ENCODE data around the gene ANO6. TPM values are rescaled to one million over a fixed set of nuclear protein-coding genes. Genes with fewer than 3 reads are reported as not detected.
A peak's percentile ranks its signal among the peaks of the same experiment; 100 is the strongest.

Gene ANO6
- total and polyA plus RNA-seq, 2 donors (not counting 1 experiment from before 2014, with no cell fraction given) = 6.6 to 19.5 TPM

GRCh38 chr12:45204757-45205156 lies 11.1 kb upstream of the ANO6 start:
- no peak overlapping the region for H3K27ac ChIP-seq (ENCODE audit: low read length in 2 of 2)
- peaks cover 0 to 4% (median 0%) of the 10 kb centered on the region in 3 donors for H3K9me3 ChIP-seq (ENCODE audit: control extremely low read depth in 1 of 3, control insufficient read depth in 2 of 3, insufficient read depth in 1 of 3, low read length in 2 of 3)
- POLR2A ChIA-PET = no interaction called here
- DNase-seq (no peak), ATAC-seq (ENCODE audit: low read depth) (no peak)
- H3K4me2 ChIP-seq (replicated peaks; ENCODE audit: low read depth, low read length, poor library complexity, severe bottlenecking) = no peak overlapping the region
- H3K4me1 ChIP-seq (ENCODE audit: control insufficient read depth in 2 of 2, insufficient read depth in 2 of 2, low read length in 2 of 2) = peaks cover 19 to 21% of the 10 kb centered on the region in 2 donors
- no peaks in the 10 kb centered on the region for H3K9me3 Mint-ChIP-seq (ENCODE audit: insufficient read depth)
- no peak overlapping the region for H3K4me3 Mint-ChIP-seq
- H3K4me3 ChIP-seq (ENCODE audit: control extremely low read depth in 1 of 5, extremely low read depth in 1 of 5, insufficient read depth in 1 of 5, low read depth in 2 of 5, low read length in 4 of 5) = no peak overlapping the region
- no peak overlapping the region for H2AFZ ChIP-seq (ENCODE audit: insufficient read depth, low read depth, low read length, poor library complexity, severe bottlenecking)
- no peaks in the 10 kb centered on the region for H3K27me3 ChIP-seq (replicated peaks in 1 of 4; ENCODE audit: control extremely low read depth in 1 of 4, control insufficient read depth in 3 of 4, insufficient read depth in 4 of 4, low read length in 3 of 4)
- no peaks in the 10 kb centered on the region for H3K27me3 Mint-ChIP-seq
- no peaks in the 10 kb centered on the region for H3K79me2 ChIP-seq (ENCODE audit: control insufficient read depth, insufficient read depth, low read length)
- WGBS (ENCODE audit: insufficient coverage) = 80% methylated on average over 1 of the region's 3 CpGs
- intact Hi-C loops (cut with micrococcal nuclease) = no loop called here
- CTCF ChIA-PET = no interaction called here
- no peak for TF ChIP-seq EZH2 (IDR thresholded peaks at IDR 0.05; ENCODE audit: borderline replicate concordance, insufficient read depth, low read depth, low read length, poor library complexity, severe bottlenecking)
- TF ChIP-seq, protein P1, sequence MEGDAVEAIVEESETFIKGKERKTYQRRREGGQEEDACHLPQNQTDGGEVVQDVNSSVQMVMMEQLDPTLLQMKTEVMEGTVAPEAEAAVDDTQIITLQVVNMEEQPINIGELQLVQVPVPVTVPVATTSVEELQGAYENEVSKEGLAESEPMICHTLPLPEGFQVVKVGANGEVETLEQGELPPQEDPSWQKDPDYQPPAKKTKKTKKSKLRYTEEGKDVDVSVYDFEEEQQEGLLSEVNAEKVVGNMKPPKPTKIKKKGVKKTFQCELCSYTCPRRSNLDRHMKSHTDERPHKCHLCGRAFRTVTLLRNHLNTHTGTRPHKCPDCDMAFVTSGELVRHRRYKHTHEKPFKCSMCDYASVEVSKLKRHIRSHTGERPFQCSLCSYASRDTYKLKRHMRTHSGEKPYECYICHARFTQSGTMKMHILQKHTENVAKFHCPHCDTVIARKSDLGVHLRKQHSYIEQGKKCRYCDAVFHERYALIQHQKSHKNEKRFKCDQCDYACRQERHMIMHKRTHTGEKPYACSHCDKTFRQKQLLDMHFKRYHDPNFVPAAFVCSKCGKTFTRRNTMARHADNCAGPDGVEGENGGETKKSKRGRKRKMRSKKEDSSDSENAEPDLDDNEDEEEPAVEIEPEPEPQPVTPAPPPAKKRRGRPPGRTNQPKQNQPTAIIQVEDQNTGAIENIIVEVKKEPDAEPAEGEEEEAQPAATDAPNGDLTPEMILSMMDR (IDR thresholded peaks at IDR 0.05) = no peak
- peaks cover 14% of the 10 kb centered on the region for H3K4me1 Mint-ChIP-seq
- no peaks in the 10 kb centered on the region for H4K20me1 ChIP-seq (ENCODE audit: control insufficient read depth, insufficient read depth, low read length, poor library complexity, severe bottlenecking)
- no peak overlapping the region for H3K9ac ChIP-seq (ENCODE audit: low read length)
- no peaks in the 10 kb centered on the region for H3K36me3 ChIP-seq (replicated peaks in 1 of 2; ENCODE audit: control extremely low read depth in 1 of 2, control insufficient read depth in 1 of 2, extremely low read depth in 1 of 2, insufficient read depth in 2 of 2, low read length in 1 of 2)
- H3K27ac Mint-ChIP-seq = no peak overlapping the region

GRCh38 chr12:45205165-45205825 lies 10.6 kb upstream of the ANO6 start:
- H3K27me3 Mint-ChIP-seq = no peaks in the 10 kb centered on the region
- Histone ChIP-seq H3K79me2 (ENCODE audit: control insufficient read depth, insufficient read depth, low read length) (peaks cover 2% of the 10 kb centered on the region), H3K4me2 (replicated peaks; ENCODE audit: low read depth, low read length, poor library complexity, severe bottlenecking) (peak overlapping the region; percentile 43), H2AFZ (ENCODE audit: insufficient read depth, low read depth, low read length, poor library complexity, severe bottlenecking) (no peak overlapping the region), H3K4me3 (ENCODE audit: control extremely low read depth in 1 of 5, extremely low read depth in 1 of 5, insufficient read depth in 1 of 5, low read depth in 2 of 5, low read length in 4 of 5) (no peak overlapping the region), H3K36me3 (replicated peaks in 1 of 2; ENCODE audit: control extremely low read depth in 1 of 2, control insufficient read depth in 1 of 2, extremely low read depth in 1 of 2, insufficient read depth in 2 of 2, low read length in 1 of 2) (no peaks in the 10 kb centered on the region), H3K9me3 (ENCODE audit: control extremely low read depth in 1 of 3, control insufficient read depth in 2 of 3, insufficient read depth in 1 of 3, low read length in 2 of 3) (peaks cover 0 to 4% (median 0%) of the 10 kb centered on the region in 3 donors), H3K9ac (ENCODE audit: low read length) (no peak overlapping the region), H4K20me1 (ENCODE audit: control insufficient read depth, insufficient read depth, low read length, poor library complexity, severe bottlenecking) (no peaks in the 10 kb centered on the region), H3K4me1 (ENCODE audit: control insufficient read depth in 2 of 2, insufficient read depth in 2 of 2, low read length in 2 of 2) (peaks cover 22 to 25% of the 10 kb centered on the region in 2 donors), H3K27me3 (replicated peaks in 1 of 4; ENCODE audit: control extremely low read depth in 1 of 4, control insufficient read depth in 3 of 4, insufficient read depth in 4 of 4, low read length in 3 of 4) (no peaks in the 10 kb centered on the region), H3K27ac (ENCODE audit: low read length in 2 of 2) (no peak overlapping the region)
- H3K4me1 Mint-ChIP-seq = peaks cover 12% of the 10 kb centered on the region
- no peak overlapping the region for H3K4me3 Mint-ChIP-seq
- ChIA-PET CTCF (no interaction called here), POLR2A (no interaction called here)
- no peaks in the 10 kb centered on the region for H3K9me3 Mint-ChIP-seq (ENCODE audit: insufficient read depth)
- ATAC-seq (ENCODE audit: low read depth) (no peak), DNase-seq (no peak)
- TF ChIP-seq EZH2 (IDR thresholded peaks at IDR 0.05; ENCODE audit: borderline replicate concordance, insufficient read depth, low read depth, low read length, poor library complexity, severe bottlenecking) = no peak
- TF ChIP-seq, protein P1 (IDR thresholded peaks at IDR 0.05) = no peak
- 93% methylated on average over 2 of the region's 4 CpGs for WGBS (ENCODE audit: insufficient coverage)
- intact Hi-C loops (cut with micrococcal nuclease) = no loop called here
- H3K27ac Mint-ChIP-seq = no peak overlapping the region

All from B cell (primary cell).